ENCODE measurements around the gene ARL6. TPM values are rescaled to one million over a fixed set of nuclear protein-coding genes. Genes with fewer than 3 reads are reported as not detected.

Gene ARL6
- total and polyA plus RNA-seq, 7 donors = 0.69 to 11.1 (median 8.6) TPM

- Histone ChIP-seq H3K36me3 (no peaks in the 10 kb centered on the region), H3K4me3 (no peak overlapping the region), H3K27ac (no peak overlapping the region), H3K4me1 (peaks cover 0 to 8% (median 0%) of the 10 kb centered on the region in 4 donors), H3K27me3 (no peaks in the 10 kb centered on the region), H3K9me3 (no peaks in the 10 kb centered on the region)
- WGBS, 2 donors = 56 to 72% methylated on average over 2 of the region's 2 CpGs
- TF ChIP-seq POLR2AphosphoS5 (IDR thresholded peaks at IDR 0.05) = no peak
- DNase-seq = no peak
- intact Hi-C loops (cut with DNase I) = no loop called here
Observed at GRCh38 chr3:97816811-97817210, 52.3 kb downstream of the ARL6 start.

- H3K36me3 ChIP-seq = no peaks in the 10 kb centered on the region
- H3K27ac ChIP-seq = no peak overlapping the region
- no peak overlapping the region for H3K4me3 ChIP-seq
- no peak for DNase-seq
- intact Hi-C loops (cut with DNase I) = no loop called here
- H3K9me3 ChIP-seq = no peaks in the 10 kb centered on the region
- 61 to 66% methylated on average over 3 of the region's 3 CpGs for WGBS, 2 donors
- peaks cover 0 to 8% (median 0%) of the 10 kb centered on the region in 4 donors for H3K4me1 ChIP-seq
- TF ChIP-seq POLR2AphosphoS5 (IDR thresholded peaks at IDR 0.05) = no peak
- no peak for TF ChIP-seq EP300 (IDR thresholded peaks at IDR 0.05)
- no peak for TF ChIP-seq POLR2A (IDR thresholded peaks at IDR 0.05)
- TF ChIP-seq CTCF (IDR thresholded peaks at IDR 0.05) = no peak
- no peaks in the 10 kb centered on the region for H3K27me3 ChIP-seq
Observed at GRCh38 chr3:97817965-97818364, 53.4 kb downstream of the ARL6 start.

GRCh38 chr3:97820780-97821179 lies 56.2 kb downstream of the ARL6 start:
- 73 to 83% methylated on average over 5 of the region's 5 CpGs for WGBS, 2 donors
- peak overlapping the region in 2 of 4 donors; percentile 68 to 85 for H3K4me3 ChIP-seq

GRCh38 chr3:97821287-97821773 lies 56.8 kb downstream of the ARL6 start:
- H3K9me3 ChIP-seq = no peaks in the 10 kb centered on the region
- intact Hi-C loops (cut with DNase I) = loop anchor here (5.0 kb wide), 1 partner anchor 151 kb away; the partner anchor contains the start of gene RIOX2
- no peaks in the 10 kb centered on the region for H3K36me3 ChIP-seq
- TF ChIP-seq CTCF (IDR thresholded peaks at IDR 0.05) = peak in 2 of 4 experiments; percentile 8 to 18
- no peak for TF ChIP-seq POLR2A (IDR thresholded peaks at IDR 0.05)
- TF ChIP-seq EP300 (IDR thresholded peaks at IDR 0.05) = no peak
- H3K27me3 ChIP-seq = no peaks in the 10 kb centered on the region
- 1% methylated on average over 23 of the region's 23 CpGs for WGBS, 2 donors
- peaks cover 0 to 29% (median 21%) of the 10 kb centered on the region in 4 donors for H3K4me1 ChIP-seq
- H3K4me3 ChIP-seq = peak overlapping the region; percentile 68 to 86 (median 84)
- peak overlapping the region; percentile 89 to 94 (median 90) for H3K27ac ChIP-seq
- DNase-seq = peak; percentile 77

More at GRCh38 chr3:97820780-97821179, 56.2 kb downstream of the ARL6 start:
- H3K36me3 ChIP-seq = no peaks in the 10 kb centered on the region
- TF ChIP-seq CTCF (IDR thresholded peaks at IDR 0.05) = no peak
- TF ChIP-seq POLR2AphosphoS5 (IDR thresholded peaks at IDR 0.05) = no peak
- TF ChIP-seq POLR2A (IDR thresholded peaks at IDR 0.05) = no peak
- TF ChIP-seq EP300 (IDR thresholded peaks at IDR 0.05) = no peak
- intact Hi-C loops (cut with DNase I) = loop anchor here (5.0 kb wide), 1 partner anchor 152 kb away; the partner anchor contains the start of gene RIOX2
- peak overlapping the region; percentile 89 to 94 (median 90) for H3K27ac ChIP-seq
- no peaks in the 10 kb centered on the region for H3K9me3 ChIP-seq
- H3K4me1 ChIP-seq = peaks cover 0 to 25% (median 18%) of the 10 kb centered on the region in 4 donors
- no peaks in the 10 kb centered on the region for H3K27me3 ChIP-seq
- no peak for DNase-seq

GRCh38 chr3:97821774-97822358 lies 57.3 kb downstream of the ARL6 start, which contains the start of gene CRYBG3:
TSS of gene CRYBG3 (plus strand) at chr3:97822011. CDS start at chr3:97822207, 196 bp downstream.
- H3K27ac ChIP-seq = peak within 1 kb of the TSS; percentile 89 to 94 (median 90)
- DNase-seq = peak; percentile 91
- H3K27me3 ChIP-seq = no peaks in the 10 kb centered on the region
- peak within 1 kb of the TSS; percentile 68 to 86 (median 84) for H3K4me3 ChIP-seq
- intact Hi-C loops (cut with DNase I) = loop anchor here (5.0 kb wide), 1 partner anchor 150 kb away; the partner anchor contains the start of gene RIOX2
- no peaks in the 10 kb centered on the region for H3K9me3 ChIP-seq
- peaks cover 0 to 34% (median 24%) of the 10 kb centered on the region in 4 donors for H3K4me1 ChIP-seq
- TF ChIP-seq EP300 (IDR thresholded peaks at IDR 0.05) (no peak), POLR2AphosphoS5 (IDR thresholded peaks at IDR 0.05) (peak; percentile 86 to 96 (median 92)), CTCF (IDR thresholded peaks at IDR 0.05) (peak in 1 of 4 experiments; percentile 19), POLR2A (IDR thresholded peaks at IDR 0.05) (peak; percentile 55 to 68)
- no peaks in the 10 kb centered on the region for H3K36me3 ChIP-seq
- WGBS, 2 donors = 0 to 1% methylated on average over 66 of the region's 66 CpGs
